Measurements from ENCODE around the gene ANKRD63.

ANKRD63 gene

DNA sequence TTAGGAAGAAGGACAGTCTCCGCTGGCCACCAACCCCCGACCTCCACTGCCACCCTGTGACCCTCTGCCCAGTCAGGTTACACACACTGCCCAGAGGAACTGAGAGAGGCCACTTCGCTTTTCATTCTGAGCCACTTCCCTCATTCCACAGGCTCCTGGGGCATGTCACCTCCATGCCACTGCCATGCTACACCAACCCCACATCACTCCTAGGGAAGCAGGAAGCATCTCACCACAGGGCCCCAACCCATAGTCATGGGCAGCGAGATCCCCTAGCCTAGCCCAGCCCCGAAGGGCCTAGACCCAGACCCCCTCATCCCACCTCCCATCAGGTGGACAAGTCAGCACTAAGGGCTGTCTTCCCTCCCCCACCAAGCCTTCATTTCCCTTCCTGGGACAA lies 23.5 kb upstream of the ANKRD63 start:
- TF ChIP-seq, protein P1, sequence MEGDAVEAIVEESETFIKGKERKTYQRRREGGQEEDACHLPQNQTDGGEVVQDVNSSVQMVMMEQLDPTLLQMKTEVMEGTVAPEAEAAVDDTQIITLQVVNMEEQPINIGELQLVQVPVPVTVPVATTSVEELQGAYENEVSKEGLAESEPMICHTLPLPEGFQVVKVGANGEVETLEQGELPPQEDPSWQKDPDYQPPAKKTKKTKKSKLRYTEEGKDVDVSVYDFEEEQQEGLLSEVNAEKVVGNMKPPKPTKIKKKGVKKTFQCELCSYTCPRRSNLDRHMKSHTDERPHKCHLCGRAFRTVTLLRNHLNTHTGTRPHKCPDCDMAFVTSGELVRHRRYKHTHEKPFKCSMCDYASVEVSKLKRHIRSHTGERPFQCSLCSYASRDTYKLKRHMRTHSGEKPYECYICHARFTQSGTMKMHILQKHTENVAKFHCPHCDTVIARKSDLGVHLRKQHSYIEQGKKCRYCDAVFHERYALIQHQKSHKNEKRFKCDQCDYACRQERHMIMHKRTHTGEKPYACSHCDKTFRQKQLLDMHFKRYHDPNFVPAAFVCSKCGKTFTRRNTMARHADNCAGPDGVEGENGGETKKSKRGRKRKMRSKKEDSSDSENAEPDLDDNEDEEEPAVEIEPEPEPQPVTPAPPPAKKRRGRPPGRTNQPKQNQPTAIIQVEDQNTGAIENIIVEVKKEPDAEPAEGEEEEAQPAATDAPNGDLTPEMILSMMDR (conservative IDR thresholded peaks at IDR 0.05), result no peak
- H3K27ac ChIP-seq, result no peak overlapping the region

DNA sequence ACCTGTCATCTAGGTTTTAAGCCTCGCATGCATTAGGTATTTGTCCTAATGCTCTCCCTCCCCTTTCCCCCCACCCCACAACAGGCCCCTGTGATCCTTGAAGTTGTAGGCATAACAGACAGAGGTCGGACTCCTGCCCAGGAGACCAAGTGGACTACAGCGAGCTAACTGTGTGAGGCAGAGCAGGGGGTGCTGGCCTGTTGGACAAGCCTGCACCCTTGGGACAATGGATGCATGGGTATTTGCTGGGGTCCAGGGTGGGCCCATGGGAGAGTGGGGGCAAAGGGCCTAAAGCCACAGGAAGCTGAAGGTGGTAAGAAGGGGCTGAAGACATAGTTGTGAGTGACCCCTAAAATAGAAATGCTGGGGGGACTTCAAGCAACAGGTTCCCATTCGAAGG lies 22.4 kb upstream of the ANKRD63 start:
- no peak overlapping the region for H3K27ac ChIP-seq
- TF ChIP-seq, protein P1 (conservative IDR thresholded peaks at IDR 0.05), result no peak

DNA sequence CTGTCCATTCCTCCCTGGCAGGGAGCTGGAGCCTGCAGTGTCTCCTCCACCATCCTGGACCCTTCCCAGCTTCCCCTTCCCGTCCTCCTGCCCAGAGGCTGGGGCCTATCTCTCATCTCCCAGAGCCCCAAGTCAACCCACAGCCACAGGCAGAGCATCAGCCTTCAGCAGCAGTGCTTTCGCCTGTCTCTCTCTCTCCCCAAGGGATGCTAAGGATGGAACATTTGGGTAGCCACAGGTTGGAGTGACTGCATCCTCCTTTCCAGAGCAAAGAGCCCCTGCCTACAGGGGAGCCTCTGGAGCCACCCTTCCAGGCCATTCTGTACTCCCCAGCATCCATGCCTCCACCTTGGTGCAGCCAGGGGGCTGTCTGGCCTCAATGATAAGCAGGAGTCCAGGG lies 20.7 kb upstream of the ANKRD63 start:
- H3K27ac ChIP-seq, result no peak overlapping the region
- TF ChIP-seq, protein P1 (conservative IDR thresholded peaks at IDR 0.05), result no peak

DNA sequence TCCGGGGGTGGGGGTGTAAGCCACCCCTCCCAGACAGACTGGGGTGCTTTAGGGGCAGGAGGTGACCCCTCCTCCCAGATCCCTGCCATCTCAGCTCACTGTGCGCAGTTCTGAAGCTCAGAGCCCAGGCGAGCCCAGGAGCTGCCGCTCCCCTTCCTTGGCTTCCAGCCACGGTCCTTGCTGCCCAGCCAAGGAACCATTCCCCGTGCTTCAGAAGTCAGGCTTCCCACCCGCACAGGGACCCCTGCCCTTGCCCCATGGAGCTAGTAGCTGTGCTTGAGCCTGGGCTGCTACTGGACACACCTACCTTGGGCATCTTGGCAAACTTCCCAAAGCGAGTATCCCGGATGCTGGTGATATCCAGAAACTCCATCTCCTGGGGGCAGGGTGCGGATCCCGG lies 20.1 kb upstream of the ANKRD63 start:
- TF ChIP-seq, protein P1 (conservative IDR thresholded peaks at IDR 0.05), result no peak
- H3K27ac ChIP-seq, result no peak overlapping the region

DNA sequence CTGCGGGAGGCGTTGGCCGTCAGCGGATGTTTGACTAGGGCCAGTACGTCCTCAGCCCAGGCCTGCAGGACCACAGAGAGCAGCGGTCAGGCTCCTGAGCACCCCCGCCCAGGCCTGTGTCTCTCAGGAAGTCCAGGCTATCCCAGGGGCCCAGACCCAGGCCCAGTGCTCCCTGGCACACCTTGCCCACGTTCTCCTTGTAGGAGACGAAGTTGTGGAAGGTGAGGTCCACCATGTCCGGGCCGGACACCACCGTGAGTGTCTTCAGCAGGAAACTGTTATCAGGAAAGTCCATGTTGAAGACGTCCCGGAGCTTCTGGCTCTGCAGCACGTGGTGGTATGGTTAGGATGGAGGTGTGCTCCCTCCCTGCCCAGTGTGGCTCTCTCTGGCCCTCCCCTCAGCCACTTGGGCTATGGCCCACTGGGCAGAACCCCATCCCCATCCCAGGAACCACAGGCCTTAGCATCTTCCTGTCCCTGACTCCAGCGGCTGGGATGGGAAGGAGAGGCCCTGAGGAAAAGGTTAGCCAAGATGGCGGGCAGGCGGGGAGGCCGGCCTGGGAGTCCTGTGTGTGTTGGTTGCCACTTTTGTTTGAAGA lies 19.5 kb upstream of the ANKRD63 start:
- no peak overlapping the region for H3K27ac ChIP-seq
- TF ChIP-seq, protein P1 (conservative IDR thresholded peaks at IDR 0.05), result no peak

DNA sequence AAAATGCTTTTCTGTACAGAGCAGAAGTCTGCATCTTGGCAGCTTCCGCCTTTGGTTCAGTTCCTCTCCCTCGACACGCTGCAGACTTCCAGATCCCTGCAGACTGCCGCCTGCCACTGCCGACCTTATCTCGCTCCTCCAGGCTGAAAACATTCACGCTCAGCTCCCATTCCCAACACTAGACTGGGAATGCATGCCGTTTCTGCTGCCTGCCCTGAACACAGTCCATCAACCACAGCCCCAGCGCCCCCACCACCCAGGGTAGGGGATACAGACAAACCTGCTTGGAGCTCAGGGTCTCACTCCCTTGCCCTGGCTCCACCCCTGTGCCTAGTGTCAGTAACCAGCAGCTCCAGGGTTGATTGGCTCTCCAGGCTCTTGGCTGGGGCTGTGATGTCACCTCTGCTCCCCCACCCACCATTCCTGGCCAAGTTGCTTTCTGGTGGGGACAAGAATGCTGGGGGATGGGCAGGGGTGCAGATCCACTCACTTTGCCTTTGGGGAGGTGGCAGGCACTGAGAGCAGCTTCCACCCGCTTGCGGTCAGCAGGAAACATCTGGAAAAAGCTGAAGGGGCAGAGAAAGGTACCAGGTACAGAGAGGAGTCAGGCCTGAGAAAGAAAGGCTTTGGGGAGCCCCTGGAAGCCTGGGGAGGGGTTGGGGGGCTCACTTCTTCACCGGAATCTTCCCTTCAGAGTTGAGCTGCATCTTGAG lies 18.8 kb upstream of the ANKRD63 start:
- TF ChIP-seq, protein P1 (conservative IDR thresholded peaks at IDR 0.05), result no peak
- no peak overlapping the region for H3K27ac ChIP-seq

DNA sequence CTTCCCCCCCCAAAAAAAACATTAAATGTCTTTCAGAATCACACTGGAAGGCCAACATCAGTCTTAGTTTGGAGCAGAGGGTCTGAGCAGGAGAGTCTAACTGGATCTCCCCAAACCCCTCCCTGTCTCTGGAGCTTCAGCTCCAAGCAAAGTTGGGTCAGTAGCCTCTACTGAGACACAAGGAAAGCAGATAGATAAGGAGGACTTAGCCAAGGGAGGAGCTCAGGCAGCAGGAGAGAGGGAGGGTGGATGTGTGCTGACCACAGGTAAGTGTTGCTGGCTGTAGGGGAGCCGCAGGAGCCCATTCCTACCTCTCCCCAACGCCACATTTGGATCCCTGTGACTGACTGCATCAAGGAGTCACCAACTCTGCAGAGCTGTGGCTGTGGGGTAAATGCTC lies 17.9 kb upstream of the ANKRD63 start:
- H3K27ac ChIP-seq, result no peak overlapping the region

More for the DNA sequence above, 17.9 kb upstream of the ANKRD63 start:
- TF ChIP-seq, protein P1 (conservative IDR thresholded peaks at IDR 0.05), result no peak

All from VCaP (cell line).